ENCODE results near the gene OR2V2.

- TF ChIP-seq CTCF (IDR thresholded peaks at IDR 0.05) = no peak
- TF ChIP-seq EZH2 (IDR thresholded peaks at IDR 0.05; ENCODE audit: borderline replicate concordance, insufficient read depth, low read depth, low read length, poor library complexity, severe bottlenecking) = no peak
Observed at GRCh38 chr5:181114844-181115778, 32.3 kb upstream of the OR2V2 start.

Measured in B cell (primary cell).